Stimulated activated CD4-positive, alpha-beta T cell treated with anti-CD3 and anti-CD28 coated beads, Interleukin-2, amount 100 ng/mL, for 4 hours (primary cell): ENCODE data around the gene AGXT.

Source experiments
- DNase-seq: peaks from one replicate; pipeline ENCODE4 v3.0.0-alpha.2; 2020; ENCODE audit warnings: low read depth

Gene AGXT

DNA sequence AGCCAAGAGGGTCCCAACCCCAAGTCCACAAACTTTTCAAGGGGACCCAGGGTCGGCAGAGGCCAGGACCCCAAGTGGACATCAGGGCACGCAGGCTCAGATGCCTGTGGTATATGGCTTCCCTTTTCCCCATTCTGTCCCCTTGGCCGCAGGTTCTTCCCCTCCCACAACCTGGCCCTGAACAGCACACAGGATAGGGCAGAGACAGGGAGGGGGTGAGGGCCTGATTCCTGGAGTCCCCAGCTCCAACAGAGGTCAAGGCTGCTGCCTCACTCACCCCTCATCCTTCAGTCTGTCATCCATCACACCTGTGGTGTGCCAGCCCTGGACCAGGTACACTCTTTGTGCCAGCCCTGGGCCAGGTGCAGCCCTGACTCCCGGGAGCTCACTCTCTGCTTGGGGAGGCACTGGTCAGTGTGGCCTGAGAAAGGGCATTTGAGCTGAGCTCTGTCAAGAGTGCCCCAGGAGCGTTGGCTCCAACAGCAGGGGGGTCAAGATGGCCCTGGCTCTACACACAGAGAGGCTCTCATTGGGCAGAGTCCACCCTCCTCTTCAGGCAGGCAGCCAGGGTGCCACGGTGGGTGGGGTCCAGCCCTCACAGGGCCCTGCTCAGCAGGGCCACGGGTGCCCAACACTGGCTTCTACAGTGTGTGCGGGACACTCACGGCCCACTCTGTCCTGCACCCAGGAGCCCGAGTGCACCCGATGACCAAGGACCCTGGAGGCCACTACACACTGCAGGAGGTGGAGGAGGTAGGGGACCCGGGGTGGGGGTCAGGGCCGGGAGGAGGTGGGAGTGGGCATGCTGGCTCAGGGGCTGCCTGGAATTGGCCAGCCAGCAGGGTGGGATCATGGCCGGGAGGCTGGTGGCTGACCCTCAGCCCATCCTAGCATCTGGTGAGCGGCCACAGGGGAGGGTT, 1.6 kb downstream of the AGXT start:
- DNase-seq, result no peak

DNA sequence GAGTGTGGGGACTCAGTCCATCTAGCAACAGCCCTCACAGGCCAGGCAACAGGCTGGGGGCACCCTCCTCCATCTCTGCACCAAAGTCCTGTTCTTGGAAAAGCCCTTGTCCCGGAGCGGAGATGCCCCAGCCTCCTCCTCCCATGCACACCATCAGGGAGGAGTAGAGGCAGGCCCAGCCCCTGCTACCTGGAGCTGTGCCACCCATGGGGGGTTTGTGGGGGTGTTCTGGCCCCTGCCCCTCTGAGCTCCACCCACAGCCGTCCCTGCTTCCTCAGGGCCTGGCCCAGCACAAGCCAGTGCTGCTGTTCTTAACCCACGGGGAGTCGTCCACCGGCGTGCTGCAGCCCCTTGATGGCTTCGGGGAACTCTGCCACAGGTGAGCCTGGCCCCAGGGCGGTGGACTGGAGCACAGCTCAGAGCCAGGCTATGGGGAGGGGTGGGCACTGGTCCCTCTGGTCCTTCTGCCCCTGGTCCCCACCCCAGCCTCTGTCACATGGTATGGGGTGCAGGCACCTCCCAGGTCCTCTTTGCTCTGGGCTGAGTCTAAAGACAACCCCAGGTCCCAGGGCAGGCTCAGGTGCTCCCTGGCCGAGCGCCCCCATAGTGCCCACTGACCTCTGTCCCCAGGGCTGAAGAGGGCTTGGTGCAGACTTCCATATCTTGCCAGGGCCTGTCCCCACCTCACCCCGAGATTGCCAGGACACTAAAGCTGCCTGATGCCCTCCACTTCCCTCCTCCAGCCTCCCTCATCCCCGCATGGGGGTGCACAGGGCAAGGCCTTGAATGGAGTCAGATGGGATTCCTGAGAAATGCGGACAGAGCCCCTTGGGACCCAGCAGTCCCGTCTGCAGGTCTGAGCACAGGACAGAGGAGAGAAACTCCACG, 2.7 kb downstream of the AGXT start:
- DNase-seq, result no peak

DNA sequence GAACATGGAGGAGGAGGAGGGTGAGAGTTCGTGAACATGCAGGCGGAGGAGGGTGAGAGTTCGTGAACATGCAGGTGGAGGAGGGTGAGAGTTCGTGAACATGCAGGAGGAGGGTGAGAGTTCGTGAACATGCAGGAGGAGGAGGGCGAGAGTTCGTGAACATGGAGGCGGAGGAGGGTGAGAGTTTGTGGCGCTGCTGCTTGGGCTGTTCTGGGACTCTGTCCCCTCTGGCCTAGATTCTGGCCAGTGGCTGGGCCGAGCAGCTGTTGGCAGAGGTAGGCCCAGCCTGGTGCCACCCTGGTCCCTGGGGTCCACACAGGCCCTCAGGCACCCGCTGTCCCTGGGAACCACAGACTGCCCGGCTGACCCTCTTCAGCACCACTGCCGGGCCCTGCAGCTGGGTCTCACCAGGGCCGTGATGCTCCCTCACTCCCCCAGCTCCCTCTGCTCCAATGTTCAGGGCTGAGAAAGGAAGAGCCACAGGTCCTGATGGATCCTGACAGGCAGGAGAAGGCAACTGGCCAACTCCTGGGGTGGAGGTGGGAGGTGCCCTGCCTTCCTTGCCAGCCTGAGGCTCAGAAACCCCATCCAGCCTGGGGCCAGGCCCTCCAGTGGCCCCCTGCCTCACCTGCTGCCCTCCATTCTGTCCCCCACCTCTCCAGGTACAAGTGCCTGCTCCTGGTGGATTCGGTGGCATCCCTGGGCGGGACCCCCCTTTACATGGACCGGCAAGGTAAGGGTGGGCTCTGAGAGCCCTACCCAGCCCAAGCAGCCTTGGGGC, 3.9 kb downstream of the AGXT start:
- no peak for DNase-seq

- no peak for DNase-seq
These were observed 4.6 kb downstream of the AGXT start for GRCh38 chr2:240873098-240873788.

- no peak for DNase-seq
These were observed 5.4 kb downstream of the AGXT start for GRCh38 chr2:240873805-240874714.

GRCh38 chr2:240874715-240875227, 6.1 kb downstream of the AGXT start:
- DNase-seq, result no peak

DNA sequence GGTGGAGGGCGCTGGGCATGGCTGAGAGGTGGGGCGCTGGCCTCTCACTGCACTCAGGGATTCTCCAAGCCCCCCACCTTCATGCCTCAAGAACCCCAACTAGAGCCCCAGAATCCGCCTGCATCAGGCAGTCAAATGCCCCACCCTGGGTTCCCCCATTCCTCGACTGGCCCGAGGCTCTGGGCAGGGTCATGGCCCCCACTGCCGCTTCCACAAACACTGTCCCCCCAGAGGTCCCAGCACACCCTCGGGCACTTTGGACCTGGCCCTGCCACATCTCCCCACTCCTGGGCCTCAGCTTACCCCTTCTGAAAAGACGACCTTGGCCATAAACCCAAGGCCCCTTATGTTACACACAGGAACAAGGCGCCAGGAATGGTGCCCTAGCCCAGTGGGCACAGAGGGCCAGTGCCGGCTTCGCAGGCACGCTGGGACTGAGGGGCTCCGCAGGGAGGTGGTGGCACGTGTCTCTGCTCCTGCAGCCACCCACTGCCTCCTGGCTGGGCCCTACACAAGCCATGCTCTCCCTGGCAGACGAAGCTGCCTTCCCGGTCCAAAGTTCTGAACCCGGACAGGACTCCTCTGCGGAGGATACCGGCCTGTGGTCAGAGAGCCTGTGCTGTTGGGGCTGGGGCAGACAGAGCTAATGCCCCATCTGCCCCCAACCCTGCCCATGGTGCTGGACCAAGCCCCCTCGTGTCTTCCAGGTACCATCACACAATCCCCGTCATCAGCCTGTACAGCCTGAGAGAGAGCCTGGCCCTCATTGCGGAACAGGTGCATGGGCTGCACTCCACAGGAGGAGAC, 6.8 kb downstream of the AGXT start:
- DNase-seq, result no peak

DNA sequence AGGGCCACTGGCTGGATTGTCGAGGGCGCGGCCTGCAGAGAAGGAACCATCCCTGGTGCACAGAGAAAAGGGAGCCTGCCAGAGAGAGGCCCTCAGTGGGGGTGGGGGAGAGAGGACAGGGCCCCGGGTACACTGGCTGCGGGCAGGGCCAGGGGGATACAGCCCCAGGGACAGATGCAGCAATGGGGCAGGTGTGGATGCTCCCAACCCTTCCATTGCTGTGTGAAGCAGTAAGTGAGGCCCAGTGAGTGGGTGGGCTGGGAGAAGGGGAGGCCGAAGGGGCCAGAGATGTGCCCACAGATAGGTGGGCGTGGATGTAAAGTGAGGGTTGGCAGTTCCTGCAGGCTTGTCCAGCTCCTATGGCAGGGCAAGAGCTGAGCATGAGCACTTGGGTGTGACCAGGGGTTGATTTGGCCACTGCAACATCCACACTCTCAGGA, 7.4 kb downstream of the AGXT start:
- DNase-seq, result no peak

- DNase-seq, result no peak
These were observed 8.0 kb downstream of the AGXT start for GRCh38 chr2:240876475-240877251.

DNA sequence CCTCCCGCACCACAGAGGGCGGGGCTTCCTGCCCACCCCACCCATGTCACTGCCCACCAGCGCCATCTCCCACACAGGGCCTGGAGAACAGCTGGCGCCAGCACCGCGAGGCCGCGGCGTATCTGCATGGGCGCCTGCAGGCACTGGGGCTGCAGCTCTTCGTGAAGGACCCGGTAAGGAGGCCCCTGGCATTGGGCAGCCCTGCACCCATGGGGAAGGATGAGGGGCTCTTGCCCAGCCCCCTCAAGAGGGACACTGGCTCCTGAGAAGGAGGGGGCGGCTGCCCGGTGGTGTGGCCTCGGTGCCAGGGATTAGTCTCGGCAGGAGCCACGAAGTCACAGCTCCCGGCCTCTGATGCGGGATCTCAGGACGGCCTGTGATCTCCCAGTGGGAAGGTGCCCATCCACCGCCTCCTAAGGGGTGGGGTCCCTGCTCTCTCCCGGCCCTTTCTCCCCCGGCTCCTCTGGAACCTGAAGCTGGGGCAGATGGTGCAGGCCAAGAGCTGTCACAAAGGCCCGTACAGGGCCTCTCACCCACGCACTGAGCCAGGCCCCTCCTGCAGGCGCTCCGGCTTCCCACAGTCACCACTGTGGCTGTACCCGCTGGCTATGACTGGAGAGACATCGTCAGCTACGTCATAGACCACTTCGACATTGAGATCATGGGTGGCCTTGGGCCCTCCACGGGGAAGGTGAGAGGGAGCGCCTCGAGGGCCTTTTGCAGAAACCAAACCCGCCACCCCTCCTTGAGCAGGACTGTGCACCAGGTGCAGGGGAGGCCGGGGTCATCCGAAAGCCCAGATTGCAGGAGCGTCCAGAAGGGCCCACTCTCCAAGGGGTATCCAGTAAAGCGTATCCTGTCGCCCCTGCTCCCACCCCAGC, 9.1 kb downstream of the AGXT start:
- no peak for DNase-seq

DNA sequence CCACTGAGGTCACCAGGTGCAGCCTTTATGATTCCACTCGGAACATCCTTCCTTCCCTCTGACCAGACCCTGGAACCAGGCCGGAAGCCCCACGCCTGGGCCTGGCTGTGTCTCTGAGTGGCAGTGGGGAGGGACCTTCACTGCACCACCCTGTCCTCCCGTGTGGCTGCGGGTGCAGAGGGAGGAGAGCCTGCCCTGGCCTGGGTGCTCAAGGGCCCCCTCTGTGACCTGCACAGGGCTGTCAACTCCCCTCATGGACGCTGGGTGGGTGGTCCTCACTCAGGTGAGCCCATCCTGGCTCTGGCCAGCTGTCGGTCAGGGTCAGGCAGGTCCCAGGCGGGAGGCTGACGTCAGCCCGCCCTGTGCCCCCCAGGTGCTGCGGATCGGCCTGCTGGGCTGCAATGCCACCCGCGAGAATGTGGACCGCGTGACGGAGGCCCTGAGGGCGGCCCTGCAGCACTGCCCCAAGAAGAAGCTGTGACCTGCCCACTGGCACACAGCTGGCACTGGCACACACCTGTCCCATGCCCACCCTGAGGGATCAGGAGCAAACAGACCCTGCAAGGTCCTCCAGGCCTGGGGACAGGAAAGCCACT, 9.8 kb downstream of the AGXT start:
- DNase-seq, result no peak

DNA sequence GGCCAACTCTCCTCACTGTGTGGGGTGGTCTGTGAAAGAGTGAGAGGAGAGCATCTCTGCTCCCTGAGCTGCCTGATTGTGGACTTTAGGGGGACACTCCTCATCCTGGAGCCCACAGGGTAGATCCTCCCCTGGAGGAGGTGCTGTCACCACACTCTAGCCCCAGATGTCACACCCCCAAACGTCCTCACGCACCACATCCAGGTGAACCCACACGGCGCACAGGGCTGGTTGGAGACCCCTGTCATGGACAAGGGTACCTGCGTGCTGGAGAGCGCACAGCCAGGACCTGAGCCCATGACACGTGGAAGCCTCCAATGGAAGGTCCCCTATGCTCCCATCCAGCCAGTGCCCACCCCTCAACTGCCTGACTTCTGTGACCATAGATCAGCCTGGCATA, 10.5 kb downstream of the AGXT start:
- DNase-seq, result no peak

DNA sequence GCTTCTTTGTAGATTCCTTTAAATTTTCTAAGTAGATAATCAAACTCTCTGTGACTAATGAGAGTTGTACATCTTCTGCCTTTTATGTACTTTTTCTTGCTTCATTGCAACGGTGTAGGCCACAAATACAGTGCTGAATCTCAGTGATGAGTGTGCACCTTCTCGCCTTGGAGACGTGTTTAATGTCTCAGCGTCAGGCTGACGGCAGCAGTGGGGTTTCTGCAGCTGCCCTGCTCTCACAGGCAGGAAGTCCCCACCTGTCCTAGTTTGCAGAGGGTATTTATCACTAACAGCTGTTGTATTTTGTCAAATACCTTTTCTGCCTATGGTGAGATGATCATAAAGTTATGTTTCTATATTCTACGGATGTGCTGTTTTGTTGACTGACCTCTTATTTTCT, 13.3 kb downstream of the AGXT start:
- DNase-seq, result no peak

GRCh38 chr2:240884221-240884620, 15.6 kb downstream of the AGXT start:
- no peak for DNase-seq

DNA sequence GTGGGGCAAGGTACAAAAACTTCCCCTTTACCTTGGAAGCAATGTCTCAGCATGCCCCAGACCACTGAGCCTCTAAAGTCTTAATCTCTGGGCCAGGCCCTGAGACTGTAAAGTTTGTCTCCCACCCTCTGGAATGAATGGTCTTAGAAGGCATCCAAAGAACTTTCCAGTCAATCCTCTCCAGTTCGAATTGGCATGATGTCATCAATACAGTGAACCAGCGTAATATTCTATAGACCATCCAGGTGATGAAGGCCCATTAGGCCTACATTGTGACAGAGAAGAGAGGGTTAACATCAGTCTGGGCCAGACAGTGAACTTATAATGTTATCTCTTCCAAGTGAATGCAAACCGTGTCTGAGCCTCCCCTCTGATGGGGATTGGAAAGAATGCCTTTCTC, 16.1 kb downstream of the AGXT start:
- DNase-seq, result no peak

DNA sequence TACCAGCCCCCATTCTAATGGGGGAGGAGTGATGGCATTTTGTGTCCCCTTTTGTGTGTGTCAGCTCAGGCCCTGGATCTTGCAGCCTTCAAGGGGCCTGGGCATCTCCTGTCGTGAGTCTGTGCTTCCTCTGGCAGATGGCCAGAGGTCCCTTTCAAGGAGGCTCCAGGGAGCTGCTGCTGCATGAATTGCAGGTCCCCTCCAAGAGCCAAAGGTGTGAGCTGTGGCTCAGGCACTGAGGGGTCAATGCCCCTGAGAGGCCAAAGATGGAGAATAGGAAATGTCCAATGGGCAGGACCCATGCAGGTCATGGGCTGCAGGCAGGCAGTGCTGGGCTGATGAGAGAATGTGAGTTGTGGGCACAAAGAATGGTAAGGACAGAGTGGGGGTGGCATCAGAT, 16.9 kb downstream of the AGXT start:
- no peak for DNase-seq

DNA sequence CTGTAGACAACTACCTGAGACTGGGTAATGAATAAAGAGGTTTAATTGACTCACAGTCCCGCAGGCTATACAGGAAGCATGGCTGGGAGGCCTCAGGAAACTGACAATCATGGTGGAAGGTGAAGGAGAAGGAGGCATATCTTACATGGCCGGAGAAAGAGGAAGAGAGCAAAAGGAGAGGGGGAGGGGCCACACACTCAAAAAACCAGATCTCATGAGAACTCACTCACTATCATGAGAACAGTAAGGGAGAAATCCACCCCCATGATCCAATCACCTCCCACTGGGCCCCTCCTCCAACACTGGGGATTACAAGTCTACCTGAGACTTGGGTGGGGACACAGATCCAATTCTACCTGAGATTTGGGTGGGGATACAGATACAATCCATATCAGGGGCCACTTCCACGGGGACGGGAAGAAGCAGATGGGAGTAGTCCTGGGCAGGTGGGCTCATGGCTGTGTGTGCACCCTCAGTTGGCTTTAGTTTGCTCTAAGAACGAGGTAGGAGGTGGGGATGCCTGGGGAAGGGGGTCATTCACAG, 17.5 kb downstream of the AGXT start:
- DNase-seq, result no peak
